ENCODE measurements around the gene CNTRL. TPM values are rescaled to one million over a fixed set of nuclear protein-coding genes. Genes with fewer than 3 reads are reported as not detected.

Gene CNTRL
- total and polyA plus RNA-seq, 8 donors, result 4.4 to 27.4 (median 11.2) TPM

- Histone ChIP-seq H3K27ac (peak overlapping the region in 2 of 5 donors; percentile 40 to 45), H3K4me1 (peaks cover 0 to 6% (median 0%) of the 10 kb centered on the region in 4 donors), H3K36me3 (peaks cover 15 to 94% (median 80%) of the 10 kb centered on the region in 4 donors), H3K9me3 (no peaks in the 10 kb centered on the region), H3K4me3 (no peak overlapping the region), H3K27me3 (no peaks in the 10 kb centered on the region)
- DNase-seq, result no peak
- intact Hi-C loops (cut with DNase I; ENCODE audit: low total_unique reads), result no loop called here
- TF ChIP-seq, protein P1, sequence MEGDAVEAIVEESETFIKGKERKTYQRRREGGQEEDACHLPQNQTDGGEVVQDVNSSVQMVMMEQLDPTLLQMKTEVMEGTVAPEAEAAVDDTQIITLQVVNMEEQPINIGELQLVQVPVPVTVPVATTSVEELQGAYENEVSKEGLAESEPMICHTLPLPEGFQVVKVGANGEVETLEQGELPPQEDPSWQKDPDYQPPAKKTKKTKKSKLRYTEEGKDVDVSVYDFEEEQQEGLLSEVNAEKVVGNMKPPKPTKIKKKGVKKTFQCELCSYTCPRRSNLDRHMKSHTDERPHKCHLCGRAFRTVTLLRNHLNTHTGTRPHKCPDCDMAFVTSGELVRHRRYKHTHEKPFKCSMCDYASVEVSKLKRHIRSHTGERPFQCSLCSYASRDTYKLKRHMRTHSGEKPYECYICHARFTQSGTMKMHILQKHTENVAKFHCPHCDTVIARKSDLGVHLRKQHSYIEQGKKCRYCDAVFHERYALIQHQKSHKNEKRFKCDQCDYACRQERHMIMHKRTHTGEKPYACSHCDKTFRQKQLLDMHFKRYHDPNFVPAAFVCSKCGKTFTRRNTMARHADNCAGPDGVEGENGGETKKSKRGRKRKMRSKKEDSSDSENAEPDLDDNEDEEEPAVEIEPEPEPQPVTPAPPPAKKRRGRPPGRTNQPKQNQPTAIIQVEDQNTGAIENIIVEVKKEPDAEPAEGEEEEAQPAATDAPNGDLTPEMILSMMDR (IDR thresholded peaks at IDR 0.05), result no peak
- TF ChIP-seq EP300 (IDR thresholded peaks at IDR 0.05) (no peak), POLR2AphosphoS5 (IDR thresholded peaks at IDR 0.05) (no peak), POLR2A (IDR thresholded peaks at IDR 0.05) (no peak)
- WGBS, 5 donors, result 65 to 78% (median 71%) methylated on average over 1 of the region's 1 CpG
Measured at GRCh38 chr9:121160025-121160424, 85.3 kb downstream of the CNTRL start.

- Histone ChIP-seq H3K9me3 (no peaks in the 10 kb centered on the region), H3K27ac (no peak overlapping the region), H3K27me3 (no peaks in the 10 kb centered on the region), H3K36me3 (peaks cover 35 to 85% (median 80%) of the 10 kb centered on the region in 4 donors), H3K4me3 (no peak overlapping the region), H3K4me1 (peaks cover 0 to 4% (median 0%) of the 10 kb centered on the region in 4 donors)
- intact Hi-C loops (cut with DNase I; ENCODE audit: low total_unique reads), result no loop called here
- TF ChIP-seq EP300 (IDR thresholded peaks at IDR 0.05) (no peak), POLR2A (IDR thresholded peaks at IDR 0.05) (no peak), POLR2AphosphoS5 (IDR thresholded peaks at IDR 0.05) (no peak)
- TF ChIP-seq, protein P1 (IDR thresholded peaks at IDR 0.05), result no peak
- 92 to 96% (median 96%) methylated on average over 2 of the region's 2 CpGs for WGBS, 5 donors
- DNase-seq, result no peak
Measured at GRCh38 chr9:121168052-121168451, 93.3 kb downstream of the CNTRL start.

DNA sequence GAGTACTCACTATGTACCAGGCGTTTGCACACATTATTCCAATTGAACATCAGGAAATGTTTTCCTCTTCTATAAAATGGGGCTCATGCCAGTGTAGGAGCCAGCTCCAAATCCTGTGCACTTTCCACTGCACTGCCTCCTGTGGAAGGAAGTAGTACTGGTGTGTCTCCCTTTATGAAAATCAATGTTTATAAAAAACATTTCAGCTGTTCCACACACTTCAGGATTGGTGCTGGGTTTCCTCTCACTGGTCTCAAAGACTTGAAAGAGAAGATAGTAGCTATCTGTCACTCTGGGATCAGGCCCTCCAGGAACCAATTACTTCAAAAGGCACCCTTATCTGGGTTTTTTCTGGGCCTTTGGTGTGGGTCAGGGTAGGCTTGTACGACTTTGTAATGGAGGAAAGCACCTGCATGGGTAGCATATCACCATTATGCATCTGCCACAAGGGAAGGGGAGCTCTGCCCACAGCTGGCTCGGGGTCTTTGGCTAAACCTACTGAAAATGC is 94.4 kb downstream of the CNTRL start:
- peak in 1 of 2 donors; percentile 30 for DNase-seq
- peaks cover 44 to 91% (median 86%) of the 10 kb centered on the region in 4 donors for H3K36me3 ChIP-seq
- no peaks in the 10 kb centered on the region for H3K27me3 ChIP-seq
- no peak overlapping the region for H3K4me3 ChIP-seq
- H3K4me1 ChIP-seq, result peaks cover 0 to 4% (median 0%) of the 10 kb centered on the region in 4 donors
- TF ChIP-seq, protein P1 (IDR thresholded peaks at IDR 0.05), result peak in 3 of 7 experiments; percentile 7 to 14 (median 9)
- TF ChIP-seq POLR2A (IDR thresholded peaks at IDR 0.05), result no peak
- no peak for TF ChIP-seq EP300 (IDR thresholded peaks at IDR 0.05)
- no peak for TF ChIP-seq POLR2AphosphoS5 (IDR thresholded peaks at IDR 0.05)
- 66 to 79% (median 72%) methylated on average over 3 of the region's 3 CpGs for WGBS, 5 donors
- intact Hi-C loops (cut with DNase I; ENCODE audit: low total_unique reads), result no loop called here
- no peak overlapping the region for H3K27ac ChIP-seq
- H3K9me3 ChIP-seq, result no peaks in the 10 kb centered on the region

GRCh38 chr9:121171236-121171635 is 96.5 kb downstream of the CNTRL start:
- no peaks in the 10 kb centered on the region for H3K9me3 ChIP-seq
- DNase-seq, result no peak
- H3K36me3 ChIP-seq, result peaks cover 48 to 99% (median 93%) of the 10 kb centered on the region in 4 donors
- intact Hi-C loops (cut with DNase I; ENCODE audit: low total_unique reads), result no loop called here
- H3K27ac ChIP-seq, result no peak overlapping the region
- peaks cover 0 to 5% (median 0%) of the 10 kb centered on the region in 4 donors for H3K4me1 ChIP-seq
- no peaks in the 10 kb centered on the region for H3K27me3 ChIP-seq
- TF ChIP-seq POLR2A (IDR thresholded peaks at IDR 0.05) (no peak), EP300 (IDR thresholded peaks at IDR 0.05) (no peak), POLR2AphosphoS5 (IDR thresholded peaks at IDR 0.05) (no peak)
- TF ChIP-seq, protein P1 (IDR thresholded peaks at IDR 0.05), result no peak
- WGBS, 5 donors, result 89 to 92% (median 91%) methylated on average over 5 of the region's 5 CpGs
- H3K4me3 ChIP-seq, result no peak overlapping the region

All from stomach (tissue), 9 donors.